SW 1271 (cell line): ENCODE measurements around the gene TNIP1.
A peak's percentile ranks its signal among the peaks of the same experiment; 100 is the strongest.

Experiments used
- DNase-seq, 2 experiments: peaks; one replicate each; lab custom pipeline; 2025; lab: John Stamatoyannopoulos, UW

Gene TNIP1

DNA sequence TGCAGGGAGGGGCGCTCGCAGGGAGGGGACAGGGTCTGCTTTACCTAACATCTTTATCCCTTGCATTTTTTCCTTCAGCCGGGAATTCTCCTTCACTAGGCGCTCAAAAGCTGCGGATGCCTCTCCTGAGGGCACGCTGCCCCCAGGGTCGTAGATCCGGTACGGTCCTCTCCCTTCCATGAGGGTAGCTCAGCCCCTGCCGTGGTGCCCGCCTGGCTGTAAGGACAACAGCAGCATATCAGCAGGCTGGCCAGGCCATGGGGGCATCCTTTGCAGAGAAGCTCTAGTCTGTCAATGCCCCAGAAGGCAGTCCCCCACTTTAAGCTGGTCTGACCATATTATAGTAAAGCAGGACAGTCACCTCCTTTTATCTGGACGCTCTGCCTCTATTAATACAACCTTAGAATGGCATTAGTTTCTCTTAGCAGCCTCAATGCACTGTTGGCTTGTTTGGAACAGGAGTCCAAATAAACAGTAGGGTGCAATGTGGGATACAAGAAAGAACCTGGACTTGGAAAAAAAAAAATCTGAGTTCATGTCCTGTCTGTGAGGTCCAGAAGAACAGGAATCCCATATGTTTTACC is 15.8 kb downstream of the TNIP1 start:
- DNase-seq = no peak

DNA sequence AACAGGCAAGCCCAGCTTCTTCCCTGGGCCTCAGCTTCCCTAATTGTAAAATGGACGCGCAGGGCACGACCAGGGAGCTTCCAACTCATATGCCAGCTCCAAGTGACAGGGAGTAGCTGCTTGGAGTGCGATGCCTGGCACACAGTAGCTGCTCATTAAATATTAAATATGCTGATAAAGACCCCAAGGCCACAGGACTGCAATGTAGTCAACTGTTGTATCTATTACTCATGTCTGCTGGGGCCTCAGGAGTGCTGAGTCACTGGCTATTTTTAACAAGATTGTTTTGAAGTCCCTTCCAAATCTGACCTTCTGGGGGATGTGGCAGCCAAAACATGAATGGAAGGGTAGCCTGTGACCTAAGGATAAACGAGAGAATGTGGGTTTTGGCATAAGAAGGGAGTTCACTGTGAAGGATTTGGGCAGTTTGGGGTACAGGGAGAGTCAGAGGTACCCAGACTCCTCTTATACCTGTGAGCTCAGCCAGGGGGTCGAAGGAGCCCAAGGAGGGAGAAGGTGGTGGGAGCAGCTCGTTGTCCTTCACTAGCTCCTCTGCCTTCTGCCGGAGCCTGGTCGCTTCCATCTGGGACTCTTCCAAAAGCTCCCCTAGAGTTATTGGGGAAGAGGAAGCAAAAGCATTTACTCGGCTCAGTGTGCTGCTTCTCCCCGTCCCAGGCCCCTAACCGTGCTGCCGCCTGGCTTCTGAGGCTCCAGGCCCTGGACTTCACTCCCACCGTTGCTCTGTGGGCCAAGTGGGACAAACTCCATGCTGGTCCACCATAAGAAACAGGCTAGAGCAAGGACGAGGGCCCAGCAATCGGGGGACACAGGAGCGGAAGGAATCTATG is 17.5 kb downstream of the TNIP1 start:
- DNase-seq = peak in 1 of 2 experiments; percentile 18

DNA sequence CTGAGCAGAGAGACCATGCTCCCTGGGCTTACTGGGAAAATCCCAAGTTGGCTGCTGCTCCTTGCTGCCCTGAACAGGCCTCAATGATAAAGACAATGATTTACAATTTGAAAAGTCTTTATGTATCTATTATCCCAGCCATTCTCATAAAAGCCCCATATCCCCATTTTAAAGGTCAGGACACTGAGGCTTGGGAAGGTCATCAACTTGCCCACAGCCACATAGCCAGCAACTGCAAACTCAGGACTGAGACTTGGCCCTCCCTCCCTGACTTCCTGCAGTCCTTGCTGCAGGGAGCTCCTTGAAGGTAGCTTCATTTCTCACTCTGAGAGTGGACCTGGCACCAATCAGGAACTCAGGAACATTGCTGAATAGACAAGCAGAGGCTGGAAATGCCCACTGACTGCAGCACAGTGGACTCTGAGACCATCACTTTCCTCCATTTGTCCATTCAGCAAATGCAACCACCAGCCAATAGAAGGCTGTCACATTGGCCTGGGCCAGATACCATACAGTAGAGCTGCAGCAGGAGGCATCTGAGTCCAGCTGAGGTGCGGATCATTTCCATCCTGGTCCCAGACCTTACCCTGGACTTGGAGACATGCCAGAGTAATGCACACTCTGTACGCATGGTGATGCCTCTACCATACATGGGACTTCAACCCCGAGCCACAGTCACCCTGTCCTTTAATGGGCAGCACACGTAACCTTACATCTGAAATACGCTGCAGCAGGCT is 18.3 kb downstream of the TNIP1 start:
- no peak for DNase-seq

DNA sequence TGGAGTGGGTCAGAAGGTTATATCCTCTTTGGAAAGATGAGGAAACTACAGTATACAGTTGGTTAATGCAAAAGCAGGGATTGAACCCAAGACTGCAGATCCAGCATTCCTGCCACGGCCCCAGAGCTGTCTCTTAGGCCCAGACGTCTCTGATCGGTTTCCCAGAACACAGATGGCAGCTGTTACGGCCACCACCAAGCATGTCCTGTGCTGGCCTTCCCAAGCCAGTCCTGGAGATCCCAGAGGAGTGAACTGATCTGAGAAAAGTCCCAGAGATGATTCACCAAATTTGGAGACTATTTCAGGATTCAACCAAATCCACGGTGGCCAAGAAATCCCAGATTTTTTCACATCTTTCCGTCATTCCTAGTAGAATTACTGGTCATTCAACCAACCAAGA is 20.1 kb downstream of the TNIP1 start:
- no peak for DNase-seq

DNA sequence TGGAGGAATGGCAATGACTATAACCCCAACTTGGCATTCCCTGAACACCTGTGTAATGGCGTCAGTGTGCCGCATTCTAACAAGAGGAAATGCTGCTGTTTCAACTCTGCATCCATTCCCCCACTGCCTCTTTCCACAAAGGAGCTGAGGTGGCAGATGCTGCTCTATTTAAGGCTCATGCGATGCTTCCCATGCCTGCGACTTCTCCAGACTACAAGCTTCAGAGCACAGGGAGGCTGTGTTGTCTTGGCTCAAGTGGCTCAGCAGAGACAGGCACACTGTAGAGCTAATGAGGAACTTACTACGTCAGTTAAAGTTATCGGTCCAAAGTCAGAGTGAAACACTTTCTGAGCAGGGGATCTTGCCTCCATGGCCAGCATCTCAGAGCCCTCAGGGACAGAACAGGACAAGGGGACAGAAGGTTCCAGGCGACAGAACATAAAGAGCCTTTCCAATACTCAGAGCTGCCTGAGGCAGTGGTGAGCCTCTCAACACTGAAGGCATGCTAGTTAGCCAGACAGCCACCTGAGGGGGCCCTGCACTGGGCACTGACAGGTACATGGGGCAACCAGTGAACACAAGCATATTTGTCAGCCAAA is 21.8 kb downstream of the TNIP1 start:
- no peak for DNase-seq

DNA sequence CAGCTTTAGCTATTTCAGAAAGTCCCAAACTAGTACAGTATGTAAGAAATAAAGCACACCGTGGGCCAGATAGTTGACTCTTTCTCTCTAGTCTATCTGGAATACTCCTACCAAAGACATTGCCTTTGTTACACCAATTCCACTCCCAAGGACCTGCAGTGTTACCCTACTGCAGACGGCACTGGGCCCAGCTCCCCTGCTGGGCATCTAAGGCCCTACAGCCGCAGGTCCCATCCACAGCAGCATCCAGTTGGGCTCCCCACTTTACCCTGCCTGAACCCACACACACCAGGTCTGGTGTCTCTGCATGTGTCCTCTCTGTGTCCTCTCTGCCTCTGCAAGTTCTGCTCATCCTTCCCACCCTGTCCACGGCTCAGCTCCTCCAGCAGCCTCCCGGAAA is 22.5 kb downstream of the TNIP1 start:
- DNase-seq = no peak

DNA sequence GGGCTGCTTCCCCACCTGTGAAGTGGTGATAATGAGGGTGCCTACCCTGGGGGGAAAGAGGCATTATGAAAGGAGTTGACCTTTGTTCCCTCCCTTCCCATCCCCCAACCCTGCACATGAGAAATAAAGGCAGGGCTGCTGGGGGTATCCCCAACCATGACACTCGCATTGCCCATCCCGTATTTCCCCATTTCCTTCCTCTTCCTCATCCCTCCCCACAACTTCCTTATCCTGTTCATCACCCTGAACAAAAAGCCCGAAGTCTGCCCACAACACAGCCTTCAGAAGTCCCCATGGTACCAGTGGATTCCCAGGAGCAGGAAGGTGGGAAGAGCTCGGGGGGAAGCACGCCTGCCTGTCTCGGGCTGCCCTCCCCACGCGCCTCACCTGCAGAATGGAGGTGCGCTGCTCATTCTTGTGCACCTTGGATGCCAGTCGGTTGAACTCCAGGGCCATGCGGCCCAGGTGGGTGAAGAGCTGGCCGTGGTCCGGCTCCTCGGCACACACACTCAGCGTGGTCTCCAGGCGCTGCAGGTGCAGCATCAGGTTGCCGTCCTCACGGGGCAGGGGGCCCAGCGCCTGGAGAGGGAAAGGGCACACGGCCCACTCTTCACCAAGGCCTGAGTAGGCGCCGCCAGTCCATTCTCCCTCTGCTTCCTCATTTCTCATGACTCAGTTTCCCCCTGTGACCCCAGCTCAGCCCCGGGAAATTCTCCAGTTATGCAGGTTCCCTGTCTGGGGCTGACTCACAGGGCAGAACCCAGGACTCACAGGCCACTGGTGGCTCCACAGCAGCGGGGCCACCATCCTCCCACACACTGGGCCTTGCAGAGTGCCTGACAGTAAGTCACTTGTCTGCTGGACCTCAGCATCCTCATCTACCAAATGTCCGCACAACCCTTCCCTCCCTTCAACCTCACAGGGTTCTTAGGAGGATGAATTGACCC is 24.2 kb downstream of the TNIP1 start:
- DNase-seq = no peak

DNA sequence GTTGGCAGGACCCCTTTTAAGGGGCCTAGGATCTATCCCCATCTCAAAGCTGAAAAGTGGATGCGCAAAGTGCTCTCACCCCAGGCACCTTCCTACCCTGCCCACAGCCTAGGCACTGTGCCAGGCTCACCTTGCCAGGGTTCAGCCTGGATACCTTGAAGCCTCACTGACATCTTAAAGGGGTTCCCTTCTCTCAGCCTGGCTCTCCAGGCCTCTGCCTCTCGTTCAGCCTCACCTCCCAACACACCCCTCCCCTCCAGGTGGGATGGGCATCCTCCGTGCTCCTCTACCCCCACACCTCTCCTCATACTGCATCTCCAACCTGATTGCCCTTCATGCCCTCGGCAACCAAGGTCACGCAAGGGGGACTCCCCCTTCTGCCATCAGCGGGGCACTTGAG is 25.5 kb downstream of the TNIP1 start:
- no peak for DNase-seq

DNA sequence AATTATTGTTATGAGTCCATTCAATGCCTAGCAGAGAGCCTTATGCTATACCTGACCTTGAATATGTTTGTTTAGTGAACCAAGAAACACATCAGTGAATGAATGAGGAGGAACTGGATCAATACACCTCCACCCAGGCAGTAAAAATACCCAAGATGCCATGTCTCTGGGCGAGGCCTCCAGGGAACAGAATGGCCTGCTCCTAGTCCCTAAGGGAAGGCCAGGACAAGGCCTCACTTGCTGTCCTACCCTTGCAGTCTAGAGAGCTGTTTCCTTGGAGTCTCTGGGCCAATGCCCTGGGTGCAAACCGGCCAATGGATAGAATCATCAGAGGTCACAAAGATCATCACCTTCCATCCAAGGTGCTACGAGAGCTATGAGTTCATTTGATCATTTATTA is 26.1 kb downstream of the TNIP1 start:
- DNase-seq = no peak

DNA sequence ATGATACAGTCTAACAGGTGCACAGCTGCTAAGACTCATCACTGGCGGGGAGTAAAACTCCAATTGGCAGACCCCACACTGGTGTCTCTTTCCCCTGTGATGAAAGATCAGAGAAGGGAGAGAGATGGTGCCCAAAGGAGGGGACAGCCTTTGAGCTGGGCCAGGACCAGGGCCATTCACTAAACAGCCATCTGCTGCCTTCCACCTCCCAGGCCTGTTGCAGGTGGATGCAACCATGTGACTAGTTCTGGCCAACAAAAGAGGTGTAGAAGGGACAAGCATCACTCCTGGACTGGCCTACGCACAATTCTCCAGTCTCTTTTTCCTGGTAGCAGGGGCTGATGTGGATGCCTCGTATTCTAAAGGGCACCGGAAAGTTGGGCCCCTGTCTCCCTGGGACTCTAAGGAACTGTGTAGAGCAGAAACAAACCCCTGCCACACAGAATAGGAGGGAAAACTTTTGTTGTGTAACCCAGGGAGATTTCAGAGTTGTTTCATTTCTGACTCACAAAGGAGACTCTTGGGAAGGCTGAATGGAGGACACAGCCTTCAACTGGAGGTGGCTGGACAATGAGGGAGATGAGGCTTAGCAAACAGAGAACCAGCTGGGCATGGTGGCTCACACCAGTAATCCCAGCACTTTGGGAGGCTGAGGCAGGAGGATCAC is 26.9 kb downstream of the TNIP1 start:
- DNase-seq = no peak

DNA sequence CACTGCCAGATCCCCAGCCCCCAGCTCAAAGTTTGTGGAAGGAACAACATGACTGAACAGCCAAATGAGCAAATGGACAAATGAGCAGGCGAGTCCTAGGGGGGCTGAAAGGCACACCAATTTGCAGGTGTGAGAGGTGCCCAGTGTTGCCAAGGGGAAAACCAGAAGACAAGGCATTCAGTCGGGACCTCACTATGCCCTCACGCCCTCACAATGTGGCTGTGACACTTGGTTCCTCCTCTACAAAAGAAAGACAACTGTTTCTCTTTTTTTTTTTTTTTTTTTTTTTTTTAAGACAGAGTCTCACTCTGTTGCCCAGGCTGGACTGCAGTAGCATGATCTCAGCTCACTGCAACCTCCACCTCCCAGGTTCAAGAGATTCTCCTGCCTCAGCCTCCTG is 28.0 kb downstream of the TNIP1 start:
- DNase-seq = no peak

DNA sequence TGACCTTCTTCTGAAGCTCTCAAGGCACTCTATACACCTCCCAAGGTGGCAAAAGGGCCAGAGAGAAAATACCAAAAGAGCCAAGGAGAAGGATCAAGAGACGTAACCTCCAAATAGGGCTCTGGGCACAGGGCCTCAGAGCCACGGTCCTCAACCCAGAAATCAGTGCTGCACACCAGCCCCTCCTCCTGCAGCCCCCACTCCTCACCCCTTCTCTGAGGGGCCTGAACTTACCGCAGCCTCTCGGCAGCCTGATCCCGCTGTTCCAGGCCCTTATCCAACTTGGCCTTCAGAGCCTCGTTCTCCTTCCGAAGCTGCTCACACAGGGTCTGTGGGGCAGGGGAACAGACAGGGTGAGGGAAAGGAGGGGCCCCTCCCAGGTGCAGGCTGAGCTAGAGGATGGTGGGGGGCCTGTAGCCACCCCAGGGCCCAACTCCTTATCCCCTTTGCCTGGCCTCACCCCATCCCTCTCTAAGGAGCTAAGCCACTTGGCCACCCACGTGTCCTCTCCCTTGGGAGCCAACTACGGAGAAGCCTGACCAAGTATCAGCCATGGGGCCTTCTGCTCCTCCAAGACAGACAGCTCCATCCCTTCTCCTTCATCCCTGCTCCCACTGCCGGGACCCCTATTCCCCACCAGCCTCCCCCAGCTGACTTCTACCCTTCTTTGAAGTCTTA is 28.8 kb downstream of the TNIP1 start:
- DNase-seq = no peak

DNA sequence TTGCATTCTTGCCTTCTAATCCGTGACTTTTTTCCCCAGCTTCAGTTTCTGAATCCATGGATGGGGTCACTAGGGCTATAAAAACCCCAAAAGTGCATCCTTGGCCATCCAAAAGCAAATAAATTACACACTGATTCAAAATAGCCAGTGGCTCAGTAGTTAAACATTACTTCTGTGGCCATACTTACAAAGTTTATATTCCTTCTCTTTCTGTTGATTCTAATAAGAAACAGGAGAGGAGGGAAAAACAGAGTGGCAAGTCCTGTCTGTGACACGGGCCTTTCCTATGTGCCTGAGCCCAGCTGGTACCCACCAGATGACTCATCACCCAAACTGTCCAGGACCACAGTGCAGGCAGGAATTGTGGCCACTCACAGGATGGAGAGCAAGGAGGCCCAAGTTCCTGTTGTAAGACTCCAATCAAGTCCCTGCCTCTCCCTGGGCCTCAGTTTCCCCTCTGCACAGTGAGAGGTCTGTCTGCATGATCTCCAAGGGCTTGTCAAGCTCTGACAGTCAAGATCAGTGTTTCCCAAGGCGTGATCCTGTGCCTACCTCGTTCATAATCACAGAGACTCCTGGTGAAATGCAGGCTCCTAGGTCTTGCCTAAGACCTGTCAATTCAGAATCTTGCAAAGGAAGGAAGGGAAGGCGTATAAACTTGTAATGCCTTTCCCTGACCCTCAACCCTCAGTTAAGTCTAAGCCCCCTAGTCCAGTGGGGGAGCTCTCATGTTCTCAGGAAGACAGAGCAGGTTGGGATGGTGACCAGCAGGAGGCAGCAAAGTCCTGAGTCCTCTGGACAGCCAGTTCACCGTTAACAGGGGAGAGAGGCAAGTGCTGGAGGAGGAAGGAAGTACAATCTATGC is 29.5 kb downstream of the TNIP1 start:
- DNase-seq = peak; percentile 41 to 70

DNA sequence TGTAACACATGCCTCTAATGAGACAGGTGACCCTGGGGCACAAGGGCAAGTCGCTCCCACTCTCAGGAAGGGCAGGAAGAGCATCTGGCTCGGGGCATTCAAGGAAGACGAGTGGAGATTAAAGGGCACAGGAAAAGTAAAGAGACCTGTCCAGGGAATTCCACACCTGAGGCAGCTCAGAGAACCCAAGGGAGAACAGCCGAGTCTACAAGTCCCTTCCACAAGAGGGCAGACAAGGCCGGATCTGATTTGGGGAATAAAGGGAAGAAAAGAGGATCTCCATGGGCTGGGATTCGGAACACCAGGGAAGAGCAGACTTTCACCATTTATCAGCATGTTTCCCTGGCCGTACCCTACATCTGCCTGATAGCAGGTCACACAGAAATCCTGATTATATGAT is 32.3 kb downstream of the TNIP1 start:
- no peak for DNase-seq

DNA sequence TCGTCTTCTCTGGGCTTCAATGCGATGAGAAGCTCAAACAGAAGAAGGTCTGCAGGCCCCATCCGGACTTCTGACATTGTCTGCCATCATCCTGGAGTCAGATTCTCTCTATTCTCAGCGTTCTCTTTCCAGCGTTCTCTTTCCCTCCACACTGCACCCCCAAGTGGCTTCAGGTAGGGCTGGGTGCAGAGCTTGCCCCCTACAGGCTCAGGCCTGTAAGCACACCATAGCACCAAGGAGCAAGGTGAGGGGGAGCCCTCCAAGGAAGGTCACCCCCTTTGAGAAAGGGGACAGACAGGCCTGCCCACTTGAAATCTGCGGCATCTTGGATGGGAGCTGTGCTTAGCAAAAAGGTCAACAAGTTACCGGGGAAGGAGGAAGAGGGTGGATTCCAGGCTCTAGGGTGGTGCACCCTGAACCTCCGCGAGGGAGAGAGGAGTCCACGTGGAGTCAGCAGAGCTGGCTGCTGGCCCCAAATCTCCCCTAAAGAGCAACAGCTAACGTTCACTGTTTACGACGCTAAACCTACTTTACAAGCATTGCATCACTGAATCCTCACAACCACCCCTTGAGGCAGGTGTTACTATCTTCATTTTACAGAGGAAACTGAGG is 32.9 kb downstream of the TNIP1 start:
- DNase-seq = no peak

DNA sequence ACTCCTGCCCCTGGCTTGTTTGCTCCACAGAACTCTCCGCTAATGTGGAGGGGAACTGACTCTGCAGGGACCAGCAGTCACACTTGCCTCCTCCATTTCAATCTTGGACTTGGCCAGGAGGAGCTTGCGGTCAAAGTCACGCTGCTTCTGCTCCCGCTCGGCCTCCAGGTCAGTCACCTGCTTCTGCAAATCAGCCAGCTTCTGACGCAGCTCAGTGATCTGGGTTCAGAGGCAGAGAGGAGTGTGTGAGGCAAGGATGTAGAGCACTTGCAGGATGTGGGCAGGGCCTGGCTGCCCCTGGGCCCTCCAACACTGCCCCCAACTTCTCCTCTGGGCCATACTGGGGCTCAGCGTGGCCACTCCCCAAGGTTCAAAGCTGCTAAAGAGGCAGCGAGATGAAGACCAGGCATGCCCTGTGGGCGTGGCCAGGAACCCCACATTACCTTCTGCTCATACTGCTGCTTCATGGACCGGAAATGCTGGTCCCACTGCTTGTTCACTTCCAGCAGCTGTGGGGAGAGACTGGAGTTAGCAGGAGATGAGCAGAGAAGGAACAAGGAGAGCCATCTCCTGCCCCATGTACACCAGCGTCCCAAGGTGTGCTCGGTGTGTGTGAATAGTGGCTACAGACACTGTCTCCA is 38.3 kb downstream of the TNIP1 start:
- no peak for DNase-seq

DNA sequence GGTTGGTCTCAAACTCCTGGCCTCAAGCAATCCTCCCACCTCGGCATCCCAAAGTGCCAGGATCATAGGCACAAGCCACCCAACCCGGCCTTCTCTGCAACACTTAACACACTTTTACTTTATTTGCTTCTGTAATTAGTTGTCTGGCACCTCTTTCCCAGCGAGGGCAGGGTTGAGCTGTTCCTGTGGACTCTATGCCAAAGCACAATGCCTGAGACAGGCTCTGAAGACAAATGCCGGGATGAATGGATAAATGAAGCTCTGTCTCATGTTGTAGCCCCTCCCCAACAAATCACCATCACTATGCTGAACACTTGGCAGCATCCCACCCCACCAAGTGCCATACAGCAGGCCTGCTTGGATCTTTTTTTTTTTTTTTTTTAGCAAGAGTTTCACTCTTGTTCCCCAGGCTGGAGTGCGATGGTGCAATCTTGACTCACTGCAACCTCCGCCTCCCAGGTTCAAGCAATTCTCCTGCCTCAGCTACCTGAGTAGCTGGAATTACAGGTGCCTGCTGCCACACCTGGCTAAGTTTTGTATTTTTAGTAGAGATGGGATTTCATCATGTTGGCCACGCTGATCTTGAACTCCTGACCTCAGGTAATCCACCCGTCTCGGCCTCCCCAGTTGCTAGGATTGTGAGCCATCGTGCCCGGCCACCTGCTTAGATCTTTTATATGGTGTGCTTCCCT is 39.1 kb downstream of the TNIP1 start:
- no peak for DNase-seq

DNA sequence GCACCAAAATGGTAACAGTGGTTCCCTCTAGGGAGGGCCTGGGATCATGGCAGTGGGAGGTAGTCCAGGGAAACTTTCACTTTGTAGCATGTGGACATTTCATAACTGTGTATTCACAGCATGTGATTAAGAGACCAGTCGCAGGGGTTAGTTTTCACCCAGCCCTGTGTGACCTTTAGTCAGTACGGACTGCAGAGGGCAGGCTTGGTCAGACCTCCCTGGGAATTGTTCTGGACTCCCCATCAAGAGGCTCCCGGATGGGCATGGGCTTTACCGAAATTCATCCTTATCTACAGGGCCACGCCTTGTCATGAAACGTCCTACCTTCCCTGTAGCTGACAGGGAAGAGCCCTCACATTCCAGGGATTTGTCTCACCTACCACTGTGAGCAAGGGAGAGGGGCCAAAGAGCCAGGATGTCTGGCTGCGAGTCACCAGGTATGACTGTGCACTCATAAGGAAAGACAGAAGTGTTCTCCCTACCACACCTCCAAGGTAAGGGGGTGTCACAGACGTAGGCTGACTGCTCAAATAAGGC is 40.6 kb downstream of the TNIP1 start:
- peak in 1 of 2 experiments; percentile 31 for DNase-seq
